OCI-LY7 (cell line): Measurements from ENCODE around the gene MAGI1. TPM values are rescaled to one million over a fixed set of nuclear protein-coding genes. Genes with fewer than 3 reads are reported as not detected.

Experiments
- BruUV-seq: library from RNA; stranded (reverse); fragments of 400-500 nt; replicated peaks from 2 replicates; lab custom pipeline; 2021; lab: Mats Ljungman, UMichigan
- CTCF ChIA-PET: fragments of 300-600 bp; sonication (Branson Sonifier 250); formaldehyde crosslinking; loops from one replicate; lab custom pipeline; 2022; ENCODE audit warnings: antibody characterized with exemption; ENCODE audit not compliant: unreplicated experiment; lab: Charles Lee
- POLR2A ChIA-PET: fragments of 300-600 bp; sonication (Branson Sonifier 250); formaldehyde crosslinking; loops from one replicate; lab custom pipeline; 2022; ENCODE audit warnings: antibody characterized with exemption; lab: Charles Lee
- DNase-seq: peaks from one replicate; pipeline ENCODE4 v3.0.0-alpha.2; 2015; ENCODE audit warnings: low spot score
- H2AFZ ChIP-seq: fragments of 200-600 bp; sonication (generic), shearing (Covaris generic); 2 replicates; pipeline ENCODE4 v1.6.1; 2014; ENCODE audit warnings: mild to moderate bottlenecking, antibody characterized with exemption, low read length, moderate library complexity
- H3K27ac ChIP-seq: fragments of 200-600 bp; sonication (generic); 2 replicates; pipeline ENCODE4 v1.5.1; 2014; ENCODE audit warnings: mixed run types, low read depth, mild to moderate bottlenecking, moderate library complexity, low read length, inconsistent platforms; ENCODE audit not compliant: poor library complexity, severe bottlenecking
- H3K36me3 ChIP-seq: fragments of 200-600 bp; sonication (generic); 2 replicates; pipeline ENCODE4 v1.6.1; 2014; ENCODE audit warnings: mild to moderate bottlenecking, antibody characterized with exemption, low read length, moderate library complexity, mixed read lengths; ENCODE audit not compliant: insufficient read depth
- H3K4me1 ChIP-seq: fragments of 200-600 bp; sonication (generic); 2 replicates; pipeline ENCODE4 v1.5.1; 2014; ENCODE audit warnings: mild to moderate bottlenecking, low read length; ENCODE audit not compliant: insufficient read depth, poor library complexity, severe bottlenecking
- H3K4me2 ChIP-seq: fragments of 200-600 bp; sonication (generic); 2 replicates; pipeline ENCODE4 v1.6.1; 2014; ENCODE audit warnings: mild to moderate bottlenecking, low read length
- H3K4me3 ChIP-seq: fragments of 200-600 bp; sonication (generic); 2 replicates; pipeline ENCODE4 v1.5.1; 2014; ENCODE audit warnings: mild to moderate bottlenecking, low read depth, low read length; ENCODE audit not compliant: poor library complexity, severe bottlenecking
- H3K79me2 ChIP-seq: fragments of 200-600 bp; sonication (generic); 2 replicates; pipeline ENCODE4 v1.6.1; 2016; ENCODE audit warnings: low read depth, mild to moderate bottlenecking, low read length, moderate library complexity, mixed read lengths; ENCODE audit not compliant: insufficient read depth
- H3K9me2 ChIP-seq: fragments of 200-600 bp; sonication (generic); 2 replicates; pipeline ENCODE4 v1.6.1; 2016; ENCODE audit warnings: mild to moderate bottlenecking, low read length, mixed read lengths; ENCODE audit not compliant: insufficient read depth
- H3K9me3 ChIP-seq: fragments of 200-600 bp; sonication (generic); 2 replicates; pipeline ENCODE4 v1.6.1; 2014; ENCODE audit warnings: mild to moderate bottlenecking, mixed run types, low read length, mixed read lengths
- H4K20me1 ChIP-seq: fragments of 200-600 bp; sonication (generic); 2 replicates; pipeline ENCODE4 v1.6.1; 2014; ENCODE audit warnings: mild to moderate bottlenecking, antibody characterized with exemption, low read length, moderate library complexity, mixed read lengths; ENCODE audit not compliant: insufficient read depth
- EZH2phosphoT487 ChIP-seq: fragments of 200-600 bp; sonication (generic); IDR thresholded peaks from 2 replicates; pipeline ENCODE4 v1.6.1; 2018; ENCODE audit warnings: low read depth, borderline replicate concordance, mild to moderate bottlenecking, mixed run types, antibody characterized with exemption, low read length, moderate library complexity, mixed read lengths
- intact Hi-C: fragments of 100-400 bp; cut with micrococcal nuclease; formaldehyde crosslinking; loops from one replicate; pipeline ENCODE4 v1.10.0; 2022; ENCODE audit not compliant: unreplicated experiment
- total RNA-seq, 2 experiments: library from RNA; depleted of rRNA in 1 of 2; stranded (reverse); fragments of >200 nt in 1 of 2; shearing (Covaris generic) in 1 of 2; gene quantifications; 2 replicates each; pipeline ENCODE4 v1.2.3, GENCODE V29; 2014 to 2022
- TF ChIP-seq, protein P1 (sequence below): fragments of 200-600 bp; sonication (generic); conservative IDR thresholded peaks from 2 replicates; pipeline ENCODE4 v1.5.1; 2014; ENCODE audit warnings: mild to moderate bottlenecking, antibody characterized with exemption, low read length, moderate library complexity, mixed read lengths

The MAGI1 gene
- total RNA-seq, 2 experiments from 2014 or later: 0.63 to 2.5 TPM

DNA sequence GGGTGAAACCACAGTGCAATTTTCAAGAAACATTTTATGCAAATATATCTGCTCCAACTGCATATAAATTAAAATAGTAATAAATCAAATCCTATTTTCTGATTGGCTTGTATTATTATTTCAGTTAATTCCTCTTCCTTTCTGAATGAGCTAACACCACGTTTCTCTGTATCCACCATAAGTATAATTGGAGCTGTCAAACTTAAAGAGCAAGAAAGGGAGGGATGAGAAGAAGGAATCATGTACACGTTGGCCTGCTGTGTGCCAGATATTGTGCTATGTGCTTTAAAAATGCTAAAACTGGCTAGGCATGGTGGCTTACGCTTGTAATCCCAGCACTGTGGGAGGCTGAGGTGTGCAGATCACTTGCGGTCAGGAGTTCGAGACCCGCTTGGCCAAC, 180.0 kb downstream of the MAGI1 start:
- Histone ChIP-seq H3K4me2 (no peak overlapping the region), H2AFZ (no peak overlapping the region), H4K20me1 (no peaks in the 10 kb centered on the region), H3K79me2 (no peaks in the 10 kb centered on the region), H3K4me1 (no peaks in the 10 kb centered on the region), H3K36me3 (no peaks in the 10 kb centered on the region), H3K27ac (no peak overlapping the region), H3K4me3 (no peak overlapping the region), H3K9me2 (no peaks in the 10 kb centered on the region), H3K9me3 (no peaks in the 10 kb centered on the region)
- BruUV-seq: no TSS peak
- intact Hi-C loops: no loop called here
- no peak for TF ChIP-seq EZH2phosphoT487
- TF ChIP-seq, protein P1, sequence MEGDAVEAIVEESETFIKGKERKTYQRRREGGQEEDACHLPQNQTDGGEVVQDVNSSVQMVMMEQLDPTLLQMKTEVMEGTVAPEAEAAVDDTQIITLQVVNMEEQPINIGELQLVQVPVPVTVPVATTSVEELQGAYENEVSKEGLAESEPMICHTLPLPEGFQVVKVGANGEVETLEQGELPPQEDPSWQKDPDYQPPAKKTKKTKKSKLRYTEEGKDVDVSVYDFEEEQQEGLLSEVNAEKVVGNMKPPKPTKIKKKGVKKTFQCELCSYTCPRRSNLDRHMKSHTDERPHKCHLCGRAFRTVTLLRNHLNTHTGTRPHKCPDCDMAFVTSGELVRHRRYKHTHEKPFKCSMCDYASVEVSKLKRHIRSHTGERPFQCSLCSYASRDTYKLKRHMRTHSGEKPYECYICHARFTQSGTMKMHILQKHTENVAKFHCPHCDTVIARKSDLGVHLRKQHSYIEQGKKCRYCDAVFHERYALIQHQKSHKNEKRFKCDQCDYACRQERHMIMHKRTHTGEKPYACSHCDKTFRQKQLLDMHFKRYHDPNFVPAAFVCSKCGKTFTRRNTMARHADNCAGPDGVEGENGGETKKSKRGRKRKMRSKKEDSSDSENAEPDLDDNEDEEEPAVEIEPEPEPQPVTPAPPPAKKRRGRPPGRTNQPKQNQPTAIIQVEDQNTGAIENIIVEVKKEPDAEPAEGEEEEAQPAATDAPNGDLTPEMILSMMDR: no peak
- ChIA-PET POLR2A (no interaction called here), CTCF (no interaction called here)
- DNase-seq: no peak

DNA sequence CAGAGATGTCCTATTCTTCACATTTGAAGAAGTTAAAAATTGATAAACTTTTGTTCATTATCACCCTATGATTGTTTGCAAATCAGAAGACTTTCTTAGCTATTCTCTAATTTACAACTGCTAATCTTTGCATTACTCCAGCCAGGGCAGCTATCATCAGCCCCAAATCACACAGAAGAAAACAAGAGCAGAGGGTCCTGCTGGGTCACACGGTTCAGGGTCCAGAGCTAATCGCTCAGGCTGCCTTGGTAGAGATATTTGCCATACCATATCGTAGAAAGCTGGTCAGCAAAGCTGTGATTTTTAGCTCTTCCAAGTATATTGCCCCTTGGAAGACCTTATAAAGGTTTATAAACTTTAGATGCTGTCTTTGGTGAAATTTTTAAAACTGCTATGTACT, 181.4 kb downstream of the MAGI1 start:
- no peak for DNase-seq
- no peak overlapping the region for H3K27ac ChIP-seq
- H3K4me2 ChIP-seq: no peak overlapping the region
- BruUV-seq: no TSS peak
- no peaks in the 10 kb centered on the region for H3K4me1 ChIP-seq
- no peak overlapping the region for H2AFZ ChIP-seq
- POLR2A ChIA-PET: interaction anchor here (0.6 to 1.3 kb wide), 2 partner anchors 24 to 131 kb away, joined by 3 read pairs; no protein-coding TSS in a partner anchor
- H3K79me2 ChIP-seq: no peaks in the 10 kb centered on the region
- TF ChIP-seq EZH2phosphoT487: no peak
- TF ChIP-seq, protein P1: no peak
- intact Hi-C loops: no loop called here
- no peaks in the 10 kb centered on the region for H3K9me2 ChIP-seq
- CTCF ChIA-PET: no interaction called here
- H4K20me1 ChIP-seq: no peaks in the 10 kb centered on the region
- H3K9me3 ChIP-seq: no peaks in the 10 kb centered on the region
- no peak overlapping the region for H3K4me3 ChIP-seq
- H3K36me3 ChIP-seq: no peaks in the 10 kb centered on the region

DNA sequence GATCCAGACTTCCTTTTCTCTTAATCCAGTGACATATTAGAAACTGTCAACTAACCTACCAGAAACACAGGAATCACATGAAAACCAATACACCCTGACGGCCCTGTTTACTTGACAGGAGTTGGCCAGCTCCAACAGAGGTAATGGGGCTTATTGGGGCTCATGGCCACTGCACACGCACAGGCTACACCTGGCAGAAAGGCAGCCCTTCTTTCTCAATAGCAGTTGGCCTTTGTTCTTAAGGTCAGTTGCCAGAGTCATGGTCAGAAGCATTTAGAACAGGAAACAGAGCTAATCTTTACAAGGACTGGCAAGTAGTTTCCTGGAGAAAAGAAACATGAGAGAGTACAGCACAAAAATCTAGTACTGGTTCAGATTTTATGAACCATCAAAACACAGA, 181.8 kb downstream of the MAGI1 start:
- Histone ChIP-seq H3K4me2 (no peak overlapping the region), H3K27ac (no peak overlapping the region), H3K4me3 (no peak overlapping the region), H3K9me2 (no peaks in the 10 kb centered on the region), H3K79me2 (no peaks in the 10 kb centered on the region), H2AFZ (no peak overlapping the region), H3K36me3 (no peaks in the 10 kb centered on the region), H3K4me1 (no peaks in the 10 kb centered on the region), H4K20me1 (no peaks in the 10 kb centered on the region), H3K9me3 (no peaks in the 10 kb centered on the region)
- BruUV-seq: no TSS peak
- POLR2A ChIA-PET: interaction anchor here (0.6 to 1.3 kb wide), 2 partner anchors 25 to 132 kb away, joined by 3 read pairs; no protein-coding TSS in a partner anchor
- intact Hi-C loops: no loop called here
- CTCF ChIA-PET: no interaction called here
- TF ChIP-seq, protein P1: no peak
- no peak for TF ChIP-seq EZH2phosphoT487
- no peak for DNase-seq
